ENCODE results near the gene ATP2B2.
A peak's percentile ranks its signal among the peaks of the same experiment; 100 is the strongest.

The ATP2B2 gene

DNA sequence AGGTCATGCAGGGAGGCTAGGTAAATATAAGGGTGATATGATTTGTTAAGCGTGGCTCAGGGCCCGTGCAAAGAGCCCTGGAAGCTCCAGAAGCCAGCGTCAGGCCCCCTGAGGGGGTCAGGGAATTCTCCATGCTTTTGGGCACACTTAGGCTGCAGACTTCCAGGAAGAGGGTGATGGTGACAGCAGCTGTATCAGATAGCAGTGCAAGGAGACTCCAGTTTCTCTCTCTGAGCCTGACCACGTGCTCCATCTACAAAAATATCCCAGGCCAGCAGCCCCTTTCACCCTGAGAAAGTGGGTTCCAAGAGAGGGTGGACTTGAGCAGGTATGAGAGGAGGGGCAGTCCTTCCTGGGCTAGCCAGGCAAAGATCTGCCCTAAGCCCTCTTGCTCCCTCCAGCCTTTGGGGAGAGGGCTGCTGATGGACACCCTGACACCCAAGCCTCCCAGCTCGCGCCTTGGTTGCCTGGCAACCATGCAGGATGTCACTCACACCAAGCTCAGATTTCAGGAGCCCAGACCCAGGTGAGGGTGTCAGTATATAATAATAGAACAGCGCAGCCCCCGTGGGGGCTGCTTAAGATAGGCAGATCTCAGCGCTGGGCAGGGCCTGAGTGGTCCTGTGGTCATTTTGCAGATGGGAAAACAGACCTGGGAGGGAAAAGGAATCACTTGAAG, 35.8 kb downstream of the ATP2B2 start:
- no peak for DNase-seq (ENCODE audit: low spot score)

DNA sequence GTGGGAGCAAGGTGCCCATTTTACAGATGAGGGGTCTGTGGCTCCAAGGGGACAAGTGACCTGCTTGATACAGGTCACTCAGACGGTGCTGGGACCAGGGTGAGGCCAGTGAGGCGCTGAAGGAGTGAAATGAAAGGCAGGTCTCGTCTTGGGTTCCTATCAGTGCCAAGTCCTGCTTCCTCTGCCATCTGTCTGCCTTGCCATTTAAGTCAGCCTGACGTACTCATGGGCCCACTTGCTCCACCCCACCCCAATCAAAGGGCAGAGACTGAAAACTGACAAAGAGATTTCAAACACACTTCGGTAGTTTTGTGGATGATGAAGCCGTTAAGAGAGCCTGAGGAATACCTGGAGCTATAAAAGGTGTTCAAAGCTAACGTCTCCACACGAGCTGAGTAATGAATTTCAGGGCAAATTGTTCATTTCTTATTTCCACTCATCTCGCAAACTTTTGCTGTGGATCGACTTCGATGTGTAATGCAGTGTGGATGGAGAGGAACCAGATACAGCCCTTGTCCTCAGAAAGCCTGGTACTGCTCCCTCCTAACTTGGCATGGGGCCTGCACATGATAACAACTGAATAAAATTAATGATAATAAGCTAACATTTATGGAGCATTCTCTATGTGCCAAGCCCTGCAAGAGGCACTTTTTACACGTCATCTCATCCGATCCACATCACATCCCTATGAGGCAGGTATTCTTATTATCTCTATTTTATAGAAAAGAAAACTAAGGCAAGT, 36.6 kb downstream of the ATP2B2 start:
- no peak for DNase-seq (ENCODE audit: low spot score)

- peak; percentile 27 for DNase-seq (ENCODE audit: low spot score)
Observed at GRCh38 chr3:10467904-10468612, 37.3 kb downstream of the ATP2B2 start.

GRCh38 chr3:10467204-10467603, 38.2 kb downstream of the ATP2B2 start:
- no peak for DNase-seq (ENCODE audit: low spot score)

DNA sequence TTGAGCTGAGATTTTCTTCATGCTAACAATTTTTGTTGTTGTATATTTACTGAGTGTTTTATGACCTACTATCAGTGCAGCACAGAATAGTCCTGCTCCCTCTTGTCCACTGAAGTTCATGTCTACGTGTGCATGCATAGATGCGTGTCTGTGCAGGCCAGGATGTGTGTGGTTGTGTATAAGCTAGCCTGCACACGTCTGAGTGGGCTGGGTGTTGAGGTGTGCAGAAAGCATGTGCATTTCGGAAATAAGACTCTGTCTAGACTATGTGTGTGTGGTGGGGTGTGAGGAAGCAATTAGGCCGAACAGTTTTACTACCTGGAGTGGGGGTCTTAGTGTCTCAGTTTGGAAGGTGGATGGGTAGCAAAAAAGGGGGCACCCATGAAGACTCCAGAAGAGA, 39.2 kb downstream of the ATP2B2 start:
- DNase-seq (ENCODE audit: low spot score): no peak

DNA sequence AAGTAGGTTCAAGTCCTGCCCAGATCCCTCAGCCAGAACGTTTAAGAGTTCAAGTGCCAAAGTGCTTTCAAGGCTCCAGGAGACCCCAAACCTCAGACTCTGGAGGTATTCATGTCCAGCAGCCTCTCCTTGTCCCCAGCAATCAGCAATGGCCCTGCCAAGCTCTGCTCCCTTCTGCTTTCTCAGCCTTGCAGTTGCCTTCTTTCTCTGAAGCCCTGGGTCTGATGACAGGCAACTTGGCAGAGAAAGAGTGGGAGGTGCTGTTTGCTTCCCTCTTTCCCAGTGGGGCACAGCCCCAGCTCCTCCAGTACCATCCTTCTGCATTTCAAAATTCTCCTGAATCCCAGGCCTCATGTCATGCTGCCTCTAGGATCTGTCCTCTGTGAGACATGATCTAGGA, 40.2 kb downstream of the ATP2B2 start:
- DNase-seq (ENCODE audit: low spot score): no peak

GRCh38 chr3:10463533-10464434, 41.6 kb downstream of the ATP2B2 start:
- DNase-seq (ENCODE audit: low spot score): no peak

- no peak for DNase-seq (ENCODE audit: low spot score)
Observed at GRCh38 chr3:10462641-10463532, 42.5 kb downstream of the ATP2B2 start.

- peak; percentile 42 for DNase-seq (ENCODE audit: low spot score)
Observed at GRCh38 chr3:10460951-10461545, 44.3 kb downstream of the ATP2B2 start.

- DNase-seq (ENCODE audit: low spot score): peak; percentile 14
Observed at GRCh38 chr3:10459954-10460754, 45.2 kb downstream of the ATP2B2 start.

GRCh38 chr3:10457560-10457959, 47.8 kb downstream of the ATP2B2 start:
- DNase-seq (ENCODE audit: low spot score): no peak

DNA sequence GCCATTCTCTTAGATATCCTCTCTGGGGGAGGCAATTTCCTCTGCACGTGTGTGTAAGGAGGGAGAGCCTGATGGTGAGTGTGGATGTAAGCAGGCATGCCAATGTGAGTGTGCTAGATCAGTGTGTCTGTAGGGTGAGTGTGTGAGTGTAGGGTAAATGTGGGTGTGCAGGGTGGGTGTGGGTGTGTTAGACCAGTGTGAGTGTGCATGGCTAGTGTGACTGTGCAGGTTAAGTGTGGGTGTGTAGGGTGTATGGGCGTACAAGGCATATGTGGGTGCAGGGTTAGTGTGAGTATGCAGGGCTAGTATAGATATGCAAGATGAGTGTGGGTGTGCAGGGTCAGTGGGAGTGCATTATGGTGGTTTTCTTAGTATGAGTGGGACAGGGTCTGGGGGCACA, 48.4 kb downstream of the ATP2B2 start:
- no peak for DNase-seq (ENCODE audit: low spot score)

GRCh38 chr3:10455545-10455914, 49.9 kb downstream of the ATP2B2 start:
- no peak for DNase-seq (ENCODE audit: low spot score)

DNA sequence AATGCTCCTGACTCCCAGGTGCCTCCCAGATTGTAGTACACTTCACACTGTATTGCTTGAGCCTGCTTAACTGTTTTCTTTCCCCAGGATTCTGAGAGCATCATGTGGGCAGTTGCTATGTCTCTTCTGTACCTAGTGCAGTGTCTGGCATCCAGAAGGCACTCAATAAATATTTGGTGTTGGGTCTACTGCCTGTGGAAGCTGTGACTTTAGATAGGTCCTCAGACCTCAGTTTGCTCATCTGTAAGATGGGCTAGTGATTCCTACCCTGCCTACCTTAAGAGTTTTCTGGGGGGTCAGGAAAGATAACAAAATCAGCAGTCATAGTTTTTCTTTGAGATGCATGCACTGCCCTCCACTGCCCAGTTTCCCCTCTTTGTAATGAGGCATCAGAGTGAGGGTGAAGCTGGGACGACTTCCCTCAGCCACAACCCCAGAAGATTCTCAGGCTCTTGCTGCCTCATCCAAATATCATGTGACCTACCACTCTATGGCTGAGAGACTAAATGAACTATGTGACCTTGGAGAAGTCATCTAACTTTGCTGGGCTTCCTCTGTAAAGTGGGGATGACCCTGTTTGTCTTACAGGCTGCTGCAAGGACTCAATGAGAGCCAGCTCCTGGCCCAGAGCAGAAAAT, 50.4 kb downstream of the ATP2B2 start:
- no peak for DNase-seq (ENCODE audit: low spot score)

GRCh38 chr3:10453431-10454163, 51.8 kb downstream of the ATP2B2 start:
- DNase-seq (ENCODE audit: low spot score): no peak

DNA sequence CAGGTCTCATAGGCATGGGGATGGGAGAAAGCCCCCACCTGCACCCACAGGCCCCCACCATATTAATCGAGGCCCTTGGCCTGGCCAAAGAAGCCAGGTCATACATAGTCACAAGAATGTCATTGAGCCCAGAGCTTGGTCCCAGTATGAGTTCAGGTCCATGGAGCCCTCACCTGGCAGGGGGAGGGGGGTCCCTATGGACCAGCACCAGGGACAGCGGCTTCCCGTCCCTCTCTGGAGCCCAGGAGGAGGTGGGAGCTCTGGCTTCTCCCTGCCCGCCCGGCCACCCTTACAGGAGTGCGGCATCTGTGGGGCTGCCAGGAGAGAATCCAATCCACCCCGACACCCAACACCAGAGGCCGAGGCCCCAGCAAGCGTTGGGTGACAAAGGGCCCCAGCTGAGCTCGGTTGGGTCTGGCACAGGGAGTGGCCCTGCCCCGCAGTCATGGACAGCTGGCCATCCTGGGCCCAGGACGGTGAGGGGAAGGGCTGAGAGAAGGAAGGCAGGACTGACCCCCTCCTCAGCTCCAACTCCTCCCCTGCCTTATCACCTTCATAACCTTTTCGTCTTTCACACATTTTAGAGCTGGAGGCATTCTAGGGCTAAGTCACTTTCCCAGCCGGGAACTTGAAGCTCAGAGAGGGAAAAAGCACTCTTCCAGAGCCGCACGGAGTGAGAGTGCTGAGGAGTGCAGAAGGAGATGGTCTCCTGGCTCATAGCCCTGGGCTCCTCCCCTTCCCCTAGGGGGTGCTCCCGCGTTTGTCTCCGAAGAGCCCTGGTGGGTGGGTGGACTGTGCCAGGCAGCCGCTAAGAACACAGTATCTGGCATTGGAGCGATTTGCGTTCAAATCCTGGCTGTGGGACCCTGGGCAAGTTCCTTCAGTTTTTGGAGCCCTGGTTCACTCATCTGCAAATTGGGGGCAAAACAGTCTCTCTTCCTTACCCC, 54.6 kb downstream of the ATP2B2 start:
- DNase-seq (ENCODE audit: low spot score): no peak

DNA sequence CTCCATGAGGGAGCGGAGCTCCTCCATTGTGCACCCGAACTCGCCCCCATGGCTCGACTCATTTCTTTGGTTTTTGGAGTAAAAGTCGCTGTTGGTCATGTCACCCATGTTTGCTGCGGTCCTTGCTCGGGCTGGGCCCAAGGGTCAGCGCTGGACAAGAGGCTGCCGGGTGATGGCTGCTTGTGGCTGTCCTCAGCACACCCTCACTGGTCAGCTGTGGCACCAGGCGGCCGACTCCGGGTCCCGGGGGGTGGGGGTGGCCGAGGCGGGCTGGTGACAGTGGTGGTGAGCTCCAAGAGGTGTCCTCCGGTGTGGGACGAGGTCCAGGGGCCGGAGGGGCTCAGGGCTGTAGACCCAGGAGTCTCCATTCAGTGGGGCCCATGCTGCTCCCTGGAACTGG, 56.0 kb downstream of the ATP2B2 start:
- DNase-seq (ENCODE audit: low spot score): no peak
